Esophagus squamous epithelium (tissue), 4 donors: ENCODE measurements around the gene EPHA6.

Experiments used
- CTCF ChIP-seq, 6 experiments: fragments of 450-650 bp in 4 of 6; fragments of 200-600 bp in 2 of 6; sonication (generic) in 2 of 6; IDR thresholded peaks; one replicate each; pipeline ENCODE4 v1.5.1; 2016 to 2019; ENCODE audit warnings: antibody characterized with exemption in 6 of 6, mild to moderate bottlenecking in 4 of 6, moderate library complexity in 4 of 6
- POLR2A ChIP-seq, 4 donors: fragments of 450-650 bp; IDR thresholded peaks; one replicate each; pipeline ENCODE4 v1.6.1; 2017; ENCODE audit warnings: antibody characterized with exemption in 4 of 4, mild to moderate bottlenecking in 4 of 4, moderate library complexity in 3 of 4

DNA sequence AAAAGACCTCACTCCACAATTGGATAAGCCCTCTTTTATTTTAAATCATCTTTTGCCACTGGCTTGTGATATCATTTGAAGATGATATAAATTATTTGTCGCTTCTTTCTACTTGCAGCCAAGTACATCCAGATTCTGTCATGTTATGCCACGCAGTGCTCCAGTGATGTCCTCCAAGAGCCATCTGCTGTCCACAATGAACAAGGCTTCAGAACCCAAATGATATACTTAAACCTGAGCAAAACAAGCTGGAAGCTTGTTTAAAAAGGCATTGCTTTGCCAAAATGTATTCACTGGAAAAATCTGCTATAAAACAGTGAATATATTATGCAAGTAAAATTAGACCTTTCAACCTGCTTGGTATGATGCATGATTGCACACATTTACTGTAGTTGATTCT, 891.4 kb downstream of the EPHA6 start:
- TF ChIP-seq CTCF (IDR thresholded peaks at IDR 0.05) (no peak), POLR2A (IDR thresholded peaks at IDR 0.05) (no peak)
